NCI-H82 (cell line): ENCODE measurements around the gene ALK.
A peak's percentile ranks its signal among the peaks of the same experiment; 100 is the strongest.

Experiments
- DNase-seq: peaks from one replicate; lab custom pipeline; 2025; lab: John Stamatoyannopoulos, UW

ALK gene

DNA sequence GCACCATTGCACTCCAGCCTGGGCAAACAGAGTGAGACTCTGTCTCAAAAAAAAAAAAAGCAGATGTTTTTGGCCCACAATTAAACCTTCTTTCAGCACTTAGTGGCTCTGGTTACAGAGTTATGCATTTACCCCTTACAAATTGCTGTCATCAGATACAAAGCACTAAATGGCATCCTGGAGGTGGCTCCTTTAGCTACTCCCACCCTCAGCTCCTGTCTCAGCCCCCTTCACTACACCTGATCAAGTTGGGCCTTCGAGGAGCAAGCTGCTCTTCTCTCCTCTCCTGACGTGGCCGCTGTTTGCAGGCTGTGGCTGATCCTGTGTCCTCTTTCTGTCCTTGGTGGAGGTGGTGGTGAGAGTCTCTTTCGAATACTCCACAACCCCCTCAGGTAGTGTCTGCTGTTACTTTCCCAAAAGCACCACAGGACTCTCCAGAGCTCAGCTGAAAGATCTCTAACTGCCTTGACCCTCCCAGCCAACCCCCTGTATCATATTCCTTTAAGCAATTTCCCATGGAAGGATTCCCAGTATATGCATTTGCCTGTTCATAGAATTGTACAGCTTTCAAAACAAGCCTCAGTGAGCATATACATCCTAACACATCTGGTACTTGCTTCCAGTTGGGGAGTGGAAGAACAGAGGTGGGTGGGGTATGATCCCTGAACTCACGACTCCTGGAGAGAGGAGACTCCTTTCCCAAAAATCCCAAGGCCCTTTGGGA, 520.3 kb downstream of the ALK start:
- DNase-seq, result no peak

DNA sequence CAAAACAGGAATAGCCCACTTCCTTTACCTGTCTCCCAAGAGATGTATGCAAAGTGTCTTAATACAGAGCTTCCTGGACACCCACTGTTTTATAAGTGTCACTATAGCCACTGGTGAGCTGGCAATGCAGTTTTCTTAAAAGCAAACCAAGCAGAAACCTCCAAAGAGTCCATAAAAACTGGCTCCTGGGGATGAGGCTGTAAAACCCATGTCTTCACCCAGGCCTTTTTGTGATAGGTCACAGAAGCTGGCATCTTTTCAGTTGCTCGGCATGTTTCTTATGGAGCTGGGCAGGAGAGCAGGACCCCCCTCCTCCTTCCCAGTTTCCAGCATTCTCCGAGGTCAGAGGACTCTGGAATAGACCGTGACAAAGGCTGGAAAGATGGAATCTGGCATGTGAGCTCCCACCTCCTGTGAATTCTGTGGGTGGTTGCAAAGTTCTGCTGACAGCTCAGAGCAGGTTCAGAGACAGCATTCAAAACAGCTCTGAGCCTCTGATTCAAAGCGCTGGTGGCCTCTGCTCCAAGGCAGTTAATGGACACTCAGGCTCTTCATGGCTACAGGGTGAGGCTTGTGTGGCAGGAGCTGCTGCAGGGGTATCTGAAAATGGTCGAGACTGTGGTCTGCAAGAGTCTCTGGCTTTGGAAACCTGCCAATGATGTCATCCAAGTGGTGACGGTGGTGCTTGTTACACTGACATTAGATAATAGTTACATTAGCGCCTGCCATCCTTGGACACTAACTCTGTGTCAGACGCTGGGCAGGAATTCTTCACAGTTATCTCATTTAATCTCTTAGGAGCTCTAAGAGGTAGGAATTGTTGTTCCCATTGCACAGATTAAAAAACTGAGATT, 522.8 kb downstream of the ALK start:
- no peak for DNase-seq

DNA sequence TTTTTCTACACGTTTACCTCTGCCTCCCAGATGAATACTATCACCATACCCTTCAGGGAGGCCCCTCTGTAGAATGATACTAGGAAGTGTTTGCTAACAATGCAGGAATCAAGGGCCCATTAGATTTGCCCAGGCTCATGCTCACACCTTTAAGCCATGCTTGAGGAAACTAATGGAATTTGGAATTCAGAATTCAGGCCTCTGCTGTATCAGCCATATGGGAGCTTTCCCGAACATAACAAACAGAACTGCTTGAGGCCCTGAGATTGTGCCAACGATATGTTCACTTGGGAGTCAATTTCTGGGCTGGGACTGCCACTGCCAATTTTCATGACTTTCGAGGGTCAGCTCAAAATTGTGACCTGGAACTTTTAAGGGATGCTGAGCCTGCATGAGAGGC, 523.7 kb downstream of the ALK start:
- no peak for DNase-seq

DNA sequence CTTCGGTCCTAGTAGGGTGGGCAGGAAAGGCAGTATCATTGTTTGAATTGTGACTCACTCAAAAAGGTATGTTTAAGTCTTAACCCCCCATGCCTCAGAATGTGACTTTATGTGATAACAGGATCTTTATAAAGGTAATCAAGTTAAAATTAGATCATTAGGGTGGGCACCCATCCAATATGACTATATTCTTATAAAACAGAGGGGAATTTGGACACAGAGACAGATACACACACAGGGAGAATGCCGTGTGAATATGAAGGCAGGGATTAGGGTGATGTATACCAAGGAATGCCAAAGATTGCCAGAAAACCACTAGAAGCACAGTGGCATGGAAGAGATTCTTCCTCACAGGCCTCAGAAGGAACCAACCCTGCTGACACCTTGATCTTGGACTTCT, 524.3 kb downstream of the ALK start:
- no peak for DNase-seq

DNA sequence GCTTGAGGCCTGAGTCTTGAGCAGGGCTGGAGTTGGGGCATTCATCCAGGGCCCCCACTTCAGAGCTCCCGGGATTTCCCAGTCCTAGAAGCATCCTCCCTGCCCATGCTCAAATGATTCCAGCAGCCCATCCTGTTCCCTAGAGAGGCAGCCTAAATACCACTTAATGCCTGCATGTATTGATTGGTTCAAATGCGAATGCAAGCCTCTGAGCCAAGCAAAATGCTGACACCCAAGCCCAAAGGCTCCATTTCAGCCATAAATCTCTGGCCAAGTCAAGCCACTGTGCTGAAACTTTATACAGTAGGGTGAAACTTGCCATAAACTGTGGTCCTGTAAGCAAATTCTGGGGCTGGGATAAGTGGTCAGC, 526.4 kb downstream of the ALK start:
- peak; percentile 21 for DNase-seq

DNA sequence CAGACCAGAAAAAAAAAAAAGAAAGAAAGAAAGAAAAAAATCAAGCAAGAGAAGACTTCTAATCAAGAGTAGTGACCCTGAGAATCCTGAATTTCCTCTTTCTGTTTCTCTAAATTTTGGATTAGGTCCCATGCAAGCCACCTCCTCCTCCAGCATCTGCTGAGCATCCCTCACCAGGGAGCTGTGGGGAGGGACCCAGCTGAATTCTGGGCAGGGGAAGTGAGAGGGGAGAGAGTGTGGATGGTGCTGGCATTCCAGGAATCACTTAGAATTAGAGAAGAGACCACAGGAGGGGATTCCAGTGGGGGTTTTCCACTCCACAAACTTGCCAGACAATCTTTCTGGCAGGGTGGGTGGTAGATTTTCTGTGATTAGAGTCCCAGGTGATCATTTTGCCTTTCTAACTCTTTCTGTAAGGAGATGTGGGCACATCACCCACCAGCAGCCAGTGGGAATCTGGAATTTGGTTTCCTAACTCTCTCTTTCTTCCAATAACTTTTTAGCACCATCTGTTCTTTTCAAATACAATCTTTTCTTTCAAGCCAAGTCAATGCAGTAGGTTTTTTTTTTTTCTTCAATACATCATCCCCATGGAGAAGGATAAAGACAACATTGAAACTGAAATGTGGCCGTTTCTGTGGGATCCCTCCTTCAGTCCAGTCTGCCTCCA, 526.9 kb downstream of the ALK start:
- no peak for DNase-seq

DNA sequence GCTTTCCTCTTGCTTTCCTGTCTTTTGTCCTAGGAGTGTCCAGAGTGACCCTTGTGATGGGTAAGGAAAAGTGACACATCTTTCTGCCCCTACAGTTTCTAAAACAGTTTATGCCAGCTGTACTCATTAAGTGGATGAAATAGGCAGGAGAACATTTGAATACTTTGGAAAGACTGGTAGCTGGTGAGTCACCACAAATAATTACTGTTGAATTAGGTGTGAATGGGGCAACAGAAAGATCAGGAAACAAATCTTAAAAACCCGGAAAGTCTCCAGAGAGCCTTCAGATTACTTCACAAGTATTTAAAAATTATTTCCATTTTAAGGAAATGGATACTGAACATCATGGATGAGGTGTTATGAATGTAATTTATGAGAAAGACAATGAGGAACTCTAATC, 527.7 kb downstream of the ALK start:
- no peak for DNase-seq

DNA sequence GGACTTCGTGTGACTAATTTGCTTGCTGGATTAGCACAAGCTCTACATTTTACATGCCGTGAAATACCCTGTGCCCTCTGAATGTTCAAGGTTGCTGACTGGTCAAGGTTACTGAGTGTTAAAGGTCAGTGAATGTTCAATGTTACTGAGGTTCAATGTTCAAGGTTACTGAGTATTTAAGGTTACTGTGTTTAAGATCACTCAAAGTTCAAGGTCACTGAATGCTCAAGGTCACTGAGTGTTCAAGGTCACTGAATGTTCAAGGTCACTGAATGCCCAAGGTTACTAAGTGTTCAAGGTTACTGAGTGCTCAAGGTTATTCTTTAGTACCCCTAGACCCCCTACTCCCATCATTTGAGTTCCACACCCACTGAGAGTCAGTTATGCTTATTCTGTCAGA, 528.6 kb downstream of the ALK start:
- DNase-seq, result no peak

DNA sequence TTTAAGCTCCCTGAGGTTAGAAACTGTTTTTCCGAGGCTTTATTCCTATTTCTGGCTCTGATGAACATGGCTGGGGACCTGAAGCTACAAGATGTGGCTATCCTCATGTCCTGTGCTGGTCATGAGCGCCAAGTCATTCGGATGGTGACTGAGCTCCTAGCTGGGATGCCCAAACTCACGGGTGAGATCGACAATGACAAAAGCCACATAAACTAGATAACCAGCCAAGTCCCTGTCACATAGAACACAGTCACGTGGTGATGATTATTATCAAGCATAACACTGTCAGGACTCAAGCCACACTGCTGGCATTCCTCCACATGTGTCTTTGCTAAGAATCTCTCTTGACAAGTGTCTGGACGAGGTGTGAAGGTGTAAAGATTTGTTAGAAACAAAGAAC, 531.2 kb downstream of the ALK start:
- DNase-seq, result no peak

DNA sequence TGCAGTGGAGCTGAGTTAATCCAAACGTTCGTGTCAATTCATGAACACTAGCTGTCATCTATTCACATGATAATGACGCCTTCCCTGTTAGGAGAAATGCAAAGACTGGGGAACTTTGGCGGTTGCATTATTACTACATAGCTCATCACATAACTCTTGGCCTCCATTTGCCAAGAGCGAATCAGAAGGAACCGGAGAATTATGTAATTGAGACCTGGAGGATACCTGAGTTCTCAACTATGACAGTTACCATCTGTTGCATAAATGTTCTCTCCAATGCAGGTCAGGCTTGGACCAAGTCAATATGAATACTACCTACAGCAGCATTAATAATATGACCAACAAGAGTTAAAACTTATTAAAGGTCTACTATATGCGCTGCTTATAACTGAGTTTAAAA, 531.7 kb downstream of the ALK start:
- no peak for DNase-seq

DNA sequence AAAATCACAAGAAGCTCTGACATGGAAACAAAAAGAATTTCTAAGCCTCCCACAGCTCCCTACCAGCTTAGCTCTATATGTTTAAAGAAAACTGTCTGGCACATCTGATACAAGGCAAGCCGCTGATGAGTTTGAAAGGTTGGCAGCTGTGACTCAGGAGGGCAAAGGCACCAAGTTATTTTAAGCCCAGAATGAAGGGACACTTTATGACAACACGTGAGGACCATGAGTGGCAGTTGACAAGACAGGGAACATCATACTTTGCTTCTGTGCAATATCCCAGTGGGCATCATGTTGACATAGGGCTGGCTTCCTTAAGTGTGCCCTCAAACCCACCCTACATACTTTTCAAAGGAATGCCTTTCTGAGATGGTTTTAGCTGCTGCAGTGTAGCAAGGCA, 533.3 kb downstream of the ALK start:
- DNase-seq, result peak; percentile 8

DNA sequence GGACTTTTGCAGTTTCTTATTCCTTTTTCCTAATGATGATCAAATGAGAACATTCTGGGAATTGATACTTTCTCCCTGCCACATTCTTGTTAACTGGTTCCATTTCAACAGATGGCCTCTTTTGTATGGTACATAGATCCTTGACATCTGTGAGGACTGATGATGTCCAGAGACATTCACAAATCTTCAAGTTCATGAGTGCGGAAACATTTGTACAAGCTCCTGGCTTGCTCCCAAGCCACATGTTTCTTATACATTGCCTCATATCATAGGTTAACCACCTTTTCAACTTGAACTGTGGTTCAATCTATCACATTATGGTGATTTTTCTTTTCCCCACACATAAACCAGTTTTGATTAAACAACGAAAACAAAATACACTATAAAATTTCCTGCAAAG, 538.9 kb downstream of the ALK start:
- no peak for DNase-seq

DNA sequence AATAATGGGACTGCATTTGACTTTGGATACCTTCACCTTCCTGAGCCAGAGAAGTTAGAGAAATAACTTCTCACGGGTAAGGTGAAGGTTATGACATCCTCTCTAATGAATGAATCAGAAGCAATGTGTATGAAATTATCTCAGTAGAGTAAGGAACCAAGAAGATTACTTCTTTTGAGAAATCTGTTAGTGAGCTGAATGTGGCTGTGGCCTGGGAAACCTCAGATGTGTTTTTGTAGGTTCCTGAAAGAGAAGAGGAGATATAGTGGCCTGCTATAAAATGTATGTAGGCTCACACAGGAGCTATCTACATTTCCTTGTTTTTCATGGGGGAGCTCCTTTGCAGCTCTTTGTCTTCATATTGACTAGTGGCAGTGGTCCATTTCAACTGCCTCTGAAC, 543.6 kb downstream of the ALK start:
- DNase-seq, result no peak

DNA sequence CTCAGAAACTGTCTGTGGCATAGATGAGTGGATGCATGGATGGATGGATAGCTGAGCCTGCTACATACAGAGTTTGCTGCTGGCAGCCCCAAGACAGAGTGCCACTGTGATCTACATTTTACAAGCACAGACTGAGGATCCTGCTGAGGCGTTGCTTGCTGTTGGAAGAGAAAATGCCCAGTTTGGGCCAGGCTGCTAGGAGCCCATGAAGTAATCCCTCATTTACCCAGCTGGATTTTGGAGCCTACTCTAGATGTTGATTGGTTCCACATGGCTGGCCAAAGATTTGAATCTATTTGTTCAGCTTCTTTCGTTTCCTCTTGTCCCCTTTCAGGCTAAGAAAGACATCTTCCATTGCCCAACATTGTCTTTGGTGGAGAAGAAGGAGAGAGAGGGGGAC, 544.8 kb downstream of the ALK start:
- no peak for DNase-seq

DNA sequence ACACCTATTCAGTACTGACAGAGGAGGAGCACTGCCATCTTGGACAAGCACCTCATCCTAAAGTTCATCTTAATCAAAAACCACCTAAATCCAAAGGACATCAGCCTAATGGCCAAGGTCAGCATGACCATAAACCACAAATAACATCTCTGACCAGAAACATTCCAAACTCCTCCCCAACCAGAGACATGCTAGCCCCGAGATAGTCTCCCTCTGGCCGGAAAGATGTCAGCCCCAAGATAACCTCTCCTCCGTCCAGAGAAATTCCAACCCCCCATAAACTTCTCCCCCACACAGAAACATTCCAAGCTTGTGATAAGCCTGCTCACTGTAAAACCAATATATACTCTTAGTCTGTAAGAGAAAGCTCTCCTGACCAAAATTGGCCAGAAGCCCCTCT, 545.5 kb downstream of the ALK start:
- no peak for DNase-seq

DNA sequence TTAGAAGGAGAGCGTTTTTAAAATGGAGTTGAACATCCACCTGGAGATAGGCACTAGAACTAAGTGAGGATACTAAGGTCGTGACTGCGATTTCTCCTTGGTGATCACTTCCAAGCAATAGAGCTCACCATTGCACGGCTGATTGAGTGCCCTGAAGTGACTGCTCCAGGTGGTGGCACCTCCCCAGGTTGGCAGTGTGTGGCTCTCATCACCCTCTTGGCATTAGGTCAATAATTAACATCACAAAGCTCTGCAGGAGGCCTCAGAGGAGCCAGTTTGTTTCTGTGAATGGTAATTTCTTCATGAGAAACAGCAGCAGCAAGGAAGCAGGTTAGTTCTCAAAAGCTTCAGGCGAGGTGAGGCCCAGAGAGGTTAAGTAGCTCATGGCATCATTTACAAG, 546.6 kb downstream of the ALK start:
- DNase-seq, result no peak

DNA sequence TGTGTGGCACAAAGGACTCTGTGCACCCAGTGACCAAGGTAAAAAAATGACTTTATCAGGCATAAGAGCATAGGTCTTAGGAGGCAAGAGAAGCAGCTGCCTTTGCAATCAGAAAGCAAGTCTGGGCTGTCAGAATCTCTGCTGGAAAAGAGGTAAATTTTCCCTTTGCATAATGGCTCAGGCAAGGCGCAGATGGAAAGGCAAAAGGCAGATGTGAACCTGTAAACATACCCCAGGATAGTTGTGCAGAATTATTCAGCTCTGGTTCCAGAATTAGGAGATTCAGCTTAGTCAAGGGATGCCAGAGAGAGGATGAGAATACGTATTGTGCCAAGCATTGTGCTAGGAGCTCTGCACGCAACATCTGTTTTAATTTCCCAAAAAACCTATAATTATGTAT, 547.5 kb downstream of the ALK start:
- no peak for DNase-seq

DNA sequence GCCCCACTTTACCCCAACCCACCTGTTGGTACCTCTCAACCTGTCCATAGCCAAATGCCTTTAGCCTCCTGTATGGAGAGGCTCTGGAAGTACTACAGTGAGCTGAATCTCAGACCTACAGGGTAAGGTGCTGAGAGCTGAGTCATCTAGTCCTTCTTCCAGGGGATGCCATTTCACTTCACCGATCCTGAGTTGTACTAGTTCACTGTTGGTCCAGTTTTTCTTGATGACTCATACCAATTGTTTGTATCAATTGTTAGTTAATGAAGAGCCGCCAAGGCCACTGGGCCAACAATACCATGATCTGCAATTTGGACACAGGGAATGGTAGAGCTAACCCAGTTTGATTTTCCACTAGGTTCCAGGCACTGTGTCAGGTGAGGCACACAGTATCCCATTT, 549.2 kb downstream of the ALK start:
- no peak for DNase-seq

DNA sequence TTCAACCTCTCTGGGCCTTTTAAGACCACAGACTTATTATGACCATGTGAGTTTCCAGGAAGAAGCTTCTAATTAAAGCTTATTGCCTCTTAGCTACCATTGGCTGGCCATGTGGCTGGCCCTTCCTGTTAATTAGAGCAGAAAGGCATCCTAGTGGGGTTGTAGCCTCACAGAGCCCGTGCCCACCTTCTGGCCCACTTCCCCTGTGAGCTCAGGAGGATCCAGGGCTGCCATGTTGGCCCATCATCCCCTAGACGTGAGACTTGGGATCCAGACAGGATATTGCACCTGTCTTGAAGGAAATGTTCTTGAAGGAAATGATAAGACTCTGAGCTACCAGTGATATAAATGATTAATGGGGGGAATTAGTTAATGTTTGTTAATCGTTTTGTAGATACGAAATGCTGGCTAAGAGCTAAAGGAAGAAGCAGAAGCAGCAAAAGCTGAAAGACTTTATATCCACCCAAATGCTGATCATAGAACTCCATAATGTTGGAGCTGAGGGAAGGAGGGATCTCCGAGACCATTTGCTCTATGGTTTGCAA, 550.7 kb downstream of the ALK start:
- DNase-seq, result no peak

DNA sequence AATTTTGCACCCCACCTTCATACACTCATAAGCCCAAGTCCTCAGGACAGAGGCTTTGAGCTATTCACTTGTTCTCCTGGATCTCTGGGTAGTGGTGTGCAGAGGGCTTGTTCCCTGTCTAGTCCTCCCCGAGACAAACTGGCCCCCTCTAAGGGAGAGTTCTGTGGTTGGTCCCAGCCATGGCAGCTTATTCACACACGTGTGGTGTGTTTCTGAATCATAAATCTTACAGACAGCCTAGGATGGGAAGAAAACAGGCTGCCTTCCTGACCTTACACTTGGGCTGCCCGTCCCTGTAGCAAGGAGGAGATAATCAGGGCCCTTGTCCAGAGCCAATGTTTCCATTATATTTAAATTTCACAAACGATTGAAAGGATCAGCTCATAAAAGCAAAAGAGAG, 551.2 kb downstream of the ALK start:
- DNase-seq, result no peak

DNA sequence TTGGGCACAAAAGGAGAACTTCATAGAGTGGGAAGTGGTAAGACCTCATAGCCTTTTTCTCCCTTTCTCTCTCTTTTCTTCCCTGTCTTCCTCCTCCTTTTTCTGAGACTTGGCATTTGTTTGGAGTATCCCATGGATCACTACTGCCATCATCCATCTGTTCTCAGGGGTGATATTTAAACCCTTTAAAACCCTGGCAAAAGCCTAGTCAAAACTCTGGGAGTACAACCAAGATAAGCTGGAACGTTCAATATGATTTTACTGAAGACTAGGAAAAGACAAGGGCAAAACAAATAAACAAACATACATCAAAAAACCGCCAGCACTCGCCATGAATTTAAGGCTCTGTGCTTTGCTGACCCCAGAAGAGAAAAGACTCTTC, 552.7 kb downstream of the ALK start:
- no peak for DNase-seq

DNA sequence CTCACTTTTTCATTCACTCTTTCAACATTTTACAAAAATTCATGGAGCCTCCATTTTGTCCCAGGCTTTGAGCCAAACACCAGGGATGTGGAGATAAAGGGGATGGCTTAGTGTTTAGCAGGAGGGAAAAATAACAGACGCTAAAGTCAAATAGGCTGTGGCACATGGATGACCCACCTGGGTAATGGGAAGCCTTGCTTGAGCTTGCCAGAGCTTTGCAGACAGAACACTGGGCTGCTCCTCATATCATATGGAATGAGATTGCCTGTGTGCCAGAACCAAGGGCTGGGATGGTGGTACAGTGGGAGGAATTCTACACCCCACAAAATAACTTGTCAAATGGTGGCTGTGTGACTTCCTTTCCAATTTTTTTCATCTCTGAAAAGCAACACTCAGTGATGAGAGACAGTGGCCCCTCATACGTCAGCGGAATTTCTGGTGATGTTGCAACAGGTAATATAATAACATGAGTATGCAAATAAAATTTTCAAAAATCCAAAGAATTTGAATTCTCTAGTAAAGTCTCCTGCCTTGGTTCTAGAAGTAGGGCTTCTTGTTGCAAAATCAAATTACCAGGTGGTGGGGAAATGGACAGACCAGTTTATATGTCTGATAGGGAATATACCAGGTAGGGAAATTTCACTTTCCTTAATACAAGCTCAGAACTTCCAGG, 553.3 kb downstream of the ALK start:
- DNase-seq, result no peak
